HG03097 (cell line): Measurements from ENCODE around the gene INTS11.

ENCODE experiments used
- ATAC-seq: cut with Tn5 transposase; IDR thresholded peaks from one replicate; pipeline ENCODE4 v1.9.1; 2021; ENCODE audit not compliant: unreplicated experiment, low FRiP score

Gene INTS11

GRCh38 chr1:1358433-1359271 is 34.2 kb upstream of the INTS11 start, which contains the start of gene MXRA8:
MXRA8 (minus strand) TSS chr1:1358555; CDS start chr1:1358504, 51 bp downstream.
- ATAC-seq, result no peak

- ATAC-seq, result no peak
Measured at GRCh38 chr1:1357871-1358432, 33.5 kb upstream of the INTS11 start.

- no peak for ATAC-seq
Measured at GRCh38 chr1:1356796-1357401, 32.4 kb upstream of the INTS11 start.

GRCh38 chr1:1356166-1356795 is 31.8 kb upstream of the INTS11 start:
- ATAC-seq, result no peak

GRCh38 chr1:1355416-1355815 is 31.0 kb upstream of the INTS11 start:
- ATAC-seq, result no peak

- ATAC-seq, result no peak
Measured at GRCh38 chr1:1354271-1355247, 30.1 kb upstream of the INTS11 start.

- no peak for ATAC-seq
Measured at GRCh38 chr1:1353389-1354151, 29.1 kb upstream of the INTS11 start.

GRCh38 chr1:1352786-1353388 is 28.4 kb upstream of the INTS11 start:
- ATAC-seq, result no peak

- ATAC-seq, result no peak
Measured at GRCh38 chr1:1351511-1352427, 27.3 kb upstream of the INTS11 start.

GRCh38 chr1:1349256-1350012 is 25.0 kb upstream of the INTS11 start, which contains the start of gene DVL1:
DVL1 (minus strand) TSS chr1:1349418; CDS start chr1:1349065, 353 bp downstream.
- peak; percentile 51 for ATAC-seq

- ATAC-seq, result peak; percentile 16
Measured at GRCh38 chr1:1348420-1349255, 24.2 kb upstream of the INTS11 start.

GRCh38 chr1:1347663-1348419 is 23.4 kb upstream of the INTS11 start:
- no peak for ATAC-seq

- ATAC-seq, result no peak
Measured at GRCh38 chr1:1347026-1347595, 22.7 kb upstream of the INTS11 start.

- ATAC-seq, result no peak
Measured at GRCh38 chr1:1346501-1346890, 22.0 kb upstream of the INTS11 start.

GRCh38 chr1:1345860-1346500 is 21.5 kb upstream of the INTS11 start:
- no peak for ATAC-seq
